NCI-H1105 (cell line): Measurements from ENCODE around the gene CHRNA4.

Source experiments
- DNase-seq: peaks from one replicate; lab custom pipeline; 2025; lab: John Stamatoyannopoulos, UW

Gene CHRNA4

DNA sequence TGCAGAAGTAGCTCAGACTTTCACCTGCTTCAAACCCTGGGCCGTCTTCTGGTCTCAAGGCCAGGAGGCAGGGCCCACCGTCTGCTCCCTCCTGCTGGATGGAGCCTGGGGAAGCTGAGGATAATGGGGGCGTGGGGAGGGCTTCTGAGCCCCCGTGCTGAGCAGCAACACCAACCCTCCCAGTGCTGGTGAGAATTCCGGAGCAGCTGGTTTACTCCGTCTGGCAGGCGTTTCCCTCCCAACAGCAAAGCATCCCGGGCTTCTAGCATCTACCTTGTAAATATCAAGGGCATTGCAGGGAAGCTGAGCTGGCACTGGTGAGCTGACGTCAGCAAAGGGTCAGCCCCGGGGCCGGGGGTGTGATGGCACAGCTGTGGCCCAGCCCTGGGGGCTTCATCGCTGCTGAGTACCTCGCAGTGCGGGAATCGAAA, 16.8 kb upstream of the CHRNA4 start:
- no peak for DNase-seq

DNA sequence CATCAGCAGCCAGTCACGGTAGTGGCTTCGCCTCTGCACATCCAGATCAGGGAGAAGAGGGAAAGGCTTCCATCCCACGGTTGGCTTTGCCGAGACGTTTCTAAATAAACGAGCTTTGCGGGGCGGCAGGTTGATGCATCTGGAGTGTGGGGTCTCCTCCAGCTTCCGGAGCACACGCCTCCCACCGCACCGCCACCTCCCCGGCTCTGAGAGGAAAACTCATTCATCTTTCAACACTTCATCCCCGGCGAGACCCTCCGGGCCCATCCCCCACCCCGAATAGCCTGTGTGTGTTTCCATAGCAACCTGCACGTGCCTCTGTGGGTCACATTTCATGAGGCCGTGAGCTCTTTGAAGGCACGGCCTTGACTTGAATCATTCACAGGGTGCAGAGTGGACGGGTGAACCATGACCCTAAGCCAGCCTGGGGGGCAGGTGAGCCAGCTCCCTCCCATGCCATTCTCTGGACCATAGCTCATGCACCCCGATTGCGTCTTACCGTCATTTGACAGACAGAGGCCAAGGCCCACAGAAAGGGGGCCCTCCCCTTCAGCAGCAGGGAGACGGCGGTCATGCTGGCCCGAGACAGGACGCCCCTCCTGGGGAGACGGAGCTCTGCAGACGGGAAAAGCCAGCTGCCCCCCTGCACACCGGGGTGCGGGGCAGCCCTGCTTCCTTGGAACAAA, 16.2 kb upstream of the CHRNA4 start:
- DNase-seq = peak; percentile 6

DNA sequence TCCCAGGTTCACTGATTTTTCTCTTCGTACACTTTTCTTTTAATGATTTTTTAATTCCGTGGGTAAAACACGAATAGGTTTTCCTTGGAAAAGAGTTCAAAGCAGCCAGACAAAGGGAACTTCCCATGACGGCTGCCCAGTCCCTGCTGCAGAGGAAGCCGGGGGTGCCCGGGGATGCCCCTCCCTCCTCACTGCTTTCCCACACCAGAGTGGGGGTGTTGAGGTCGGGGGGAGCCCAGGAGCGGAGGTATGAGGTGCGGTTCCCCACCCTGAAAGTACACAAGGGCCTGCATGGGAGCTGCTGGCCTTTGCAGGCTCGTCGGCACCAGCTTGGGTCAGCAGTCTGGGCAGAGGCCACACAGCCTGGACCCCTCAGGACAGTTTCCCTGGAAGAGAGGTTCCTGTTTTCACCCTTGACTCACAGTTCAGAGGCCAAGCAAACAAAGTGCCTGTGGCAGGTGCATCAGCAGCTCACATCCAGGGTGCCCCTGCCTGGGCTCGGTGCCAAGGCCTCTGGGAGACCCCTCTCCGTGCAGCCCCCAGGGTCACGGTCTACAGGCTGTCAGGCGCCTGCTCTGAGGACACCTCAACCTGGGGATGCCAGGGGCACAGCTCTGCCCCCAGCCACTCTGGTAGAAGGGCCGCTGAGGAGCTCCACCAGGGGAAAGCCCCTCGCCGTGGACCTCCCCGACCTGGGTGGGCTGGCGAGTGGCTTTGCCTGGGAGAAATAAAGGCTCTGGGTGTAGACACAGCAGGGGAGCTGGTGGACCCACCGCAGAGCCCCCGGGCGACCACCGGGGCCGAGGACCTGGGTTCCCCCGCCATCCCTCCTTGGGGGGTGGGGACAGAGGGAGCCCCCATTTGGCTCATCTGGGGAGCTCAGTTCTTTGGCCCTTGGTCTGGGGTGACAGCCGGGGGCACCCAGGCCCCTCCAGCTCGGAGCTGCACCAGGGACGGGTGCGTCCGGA, 15.4 kb upstream of the CHRNA4 start:
- DNase-seq = no peak

DNA sequence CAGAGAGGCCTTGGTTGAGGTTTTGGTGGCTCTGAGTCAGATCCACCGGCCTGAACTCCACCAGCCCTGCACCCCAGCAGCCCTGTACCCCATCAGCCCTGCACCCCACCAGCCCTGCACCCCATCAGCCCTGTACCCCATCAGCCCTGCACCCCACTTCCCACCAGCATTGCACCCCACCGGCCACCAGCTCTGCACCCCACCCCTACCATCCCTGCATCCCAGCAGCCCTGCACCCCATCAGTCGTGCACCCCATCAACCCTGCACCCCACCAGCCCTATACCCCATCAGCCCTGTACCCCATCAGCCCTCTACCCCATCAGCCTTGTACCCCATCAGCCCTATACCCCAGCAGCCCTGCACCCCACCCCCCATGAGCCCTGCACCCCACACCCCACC, 14.3 kb upstream of the CHRNA4 start:
- DNase-seq = no peak

DNA sequence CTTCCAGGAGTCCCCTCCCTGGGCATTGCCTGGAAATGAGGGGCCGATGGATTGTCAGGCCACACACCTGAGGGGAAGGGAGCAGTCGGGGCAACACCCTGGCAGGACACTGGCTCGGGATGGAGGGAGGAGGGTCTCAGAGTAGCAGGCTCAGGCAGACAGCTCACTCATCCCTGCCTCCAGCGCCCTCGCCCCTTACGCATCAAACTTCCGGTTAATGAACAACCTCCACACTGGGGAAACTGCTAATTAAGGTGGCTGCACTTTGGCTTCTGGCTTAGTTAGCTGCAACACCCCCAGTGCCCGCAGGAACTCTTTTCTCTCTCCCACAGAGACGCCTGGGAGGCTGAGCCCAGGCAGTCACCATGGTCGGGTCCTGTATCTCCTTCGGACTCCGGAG, 13.4 kb upstream of the CHRNA4 start:
- DNase-seq = no peak

DNA sequence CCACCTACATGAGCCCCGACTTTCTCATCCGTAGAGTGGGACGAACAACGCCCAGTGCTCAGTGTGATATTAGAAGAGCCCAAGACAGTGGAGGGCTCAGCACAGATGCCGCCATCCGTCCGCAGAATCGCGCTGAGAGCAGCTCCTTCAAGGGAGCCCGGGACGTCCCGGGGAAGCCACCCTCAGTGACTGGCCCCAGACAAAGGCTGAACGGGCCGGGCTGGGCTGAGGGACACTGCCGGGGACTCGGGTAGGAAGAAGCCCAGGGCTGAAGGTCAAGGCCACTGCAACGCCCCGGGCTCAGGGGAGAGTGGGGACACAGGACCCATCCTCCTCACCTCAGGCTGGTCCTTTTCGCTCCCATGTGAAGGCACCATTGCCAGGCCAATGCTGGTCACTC, 12.8 kb upstream of the CHRNA4 start:
- DNase-seq = no peak

DNA sequence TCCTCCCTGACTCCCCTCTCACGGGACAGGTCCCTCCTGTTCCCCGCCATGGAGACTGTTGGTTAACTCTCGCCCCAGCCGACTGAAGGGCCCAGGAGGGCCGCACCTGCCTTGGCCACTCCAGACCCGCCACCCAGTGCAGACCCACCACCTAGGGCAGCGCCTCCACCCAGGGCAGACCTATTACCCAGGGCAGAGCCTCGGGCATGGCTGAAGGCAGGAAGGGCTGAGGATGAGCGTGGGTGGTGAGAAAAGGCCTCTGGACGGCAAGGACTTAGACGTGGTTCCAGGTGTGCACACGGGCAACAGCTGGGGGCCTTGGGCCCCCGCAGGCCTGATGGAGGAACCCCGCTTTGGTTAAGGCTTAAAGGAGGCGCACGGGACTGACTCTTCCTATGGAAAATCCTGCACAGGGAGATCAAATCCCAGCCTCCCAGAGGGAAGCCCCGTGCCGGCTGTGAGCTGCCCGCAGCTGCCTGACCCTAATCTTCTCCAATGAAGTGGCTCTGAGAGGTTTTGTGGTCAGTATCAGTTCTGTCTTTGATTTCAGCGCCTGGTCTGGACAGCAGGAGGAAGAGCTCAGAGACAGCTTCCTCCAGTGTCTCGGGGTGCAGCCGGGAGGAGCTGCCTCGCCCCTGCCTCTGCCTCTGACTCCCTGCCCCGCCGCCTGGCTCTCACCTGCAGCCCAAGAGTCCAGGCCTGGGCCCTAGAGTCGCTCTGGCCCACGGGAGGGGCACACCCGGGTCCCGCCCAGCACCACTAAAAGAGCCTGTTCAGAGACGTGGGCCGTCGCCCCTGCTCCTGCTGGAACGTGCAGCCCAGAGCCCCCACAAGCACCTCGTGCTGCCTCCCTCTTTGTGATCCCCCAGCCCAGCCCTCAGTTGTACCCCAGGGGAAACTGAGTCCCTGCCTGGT, 12.1 kb upstream of the CHRNA4 start:
- DNase-seq = no peak

DNA sequence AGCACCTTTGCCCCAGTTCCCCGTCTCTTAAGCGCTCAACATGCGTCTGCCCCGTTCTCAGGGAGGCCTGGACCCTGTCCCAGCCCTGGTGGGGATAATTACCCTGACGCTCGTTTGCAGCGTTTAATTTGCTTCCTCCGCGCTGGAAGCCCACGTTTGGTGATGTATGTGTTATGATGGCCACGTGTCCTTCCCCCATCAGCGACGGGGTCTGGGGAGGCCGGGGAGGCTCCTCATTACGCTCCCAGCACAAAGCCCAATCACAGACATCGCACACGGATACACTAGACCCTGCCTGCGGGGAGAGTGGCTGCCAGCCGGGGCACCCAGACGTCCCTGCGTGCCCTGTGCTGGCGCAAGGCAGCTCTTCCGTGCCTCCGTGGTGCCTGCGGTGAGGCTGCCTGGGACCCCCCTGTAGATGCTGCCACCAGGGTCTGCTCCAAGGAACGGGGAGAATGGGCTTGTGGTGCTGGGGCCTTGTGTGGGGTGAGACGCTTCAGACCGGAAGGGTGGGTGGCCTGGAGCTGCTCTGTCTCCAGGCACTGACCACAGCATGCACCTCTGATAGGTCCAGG, 10.2 kb upstream of the CHRNA4 start:
- DNase-seq = no peak

DNA sequence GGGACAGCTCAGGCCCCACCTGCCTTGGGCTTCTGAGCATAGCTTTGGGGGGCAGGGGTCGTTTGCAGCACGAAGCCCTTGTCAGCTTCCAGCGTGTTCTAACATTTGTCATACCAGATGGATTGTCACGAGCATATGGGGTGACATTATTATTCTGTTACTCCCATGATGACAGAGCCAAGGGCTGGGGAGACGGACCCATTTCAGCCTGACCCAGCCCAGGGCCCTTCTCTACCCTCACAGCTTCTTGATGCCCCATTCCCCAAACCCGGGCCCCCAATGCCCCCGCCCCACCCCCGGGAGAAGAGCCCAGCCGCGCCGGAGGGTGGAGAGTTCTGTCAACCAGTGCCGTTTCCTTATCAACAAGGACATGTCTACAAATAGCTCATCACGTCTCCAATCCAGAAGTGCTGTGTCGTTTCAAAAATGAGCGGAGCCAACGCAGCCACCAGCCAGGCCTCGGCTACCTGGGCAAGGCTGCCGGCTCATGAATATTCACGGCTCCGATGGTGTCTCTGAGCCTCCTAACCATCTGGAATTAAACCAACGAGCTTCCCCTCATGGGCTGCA, 9.6 kb upstream of the CHRNA4 start:
- DNase-seq = no peak

DNA sequence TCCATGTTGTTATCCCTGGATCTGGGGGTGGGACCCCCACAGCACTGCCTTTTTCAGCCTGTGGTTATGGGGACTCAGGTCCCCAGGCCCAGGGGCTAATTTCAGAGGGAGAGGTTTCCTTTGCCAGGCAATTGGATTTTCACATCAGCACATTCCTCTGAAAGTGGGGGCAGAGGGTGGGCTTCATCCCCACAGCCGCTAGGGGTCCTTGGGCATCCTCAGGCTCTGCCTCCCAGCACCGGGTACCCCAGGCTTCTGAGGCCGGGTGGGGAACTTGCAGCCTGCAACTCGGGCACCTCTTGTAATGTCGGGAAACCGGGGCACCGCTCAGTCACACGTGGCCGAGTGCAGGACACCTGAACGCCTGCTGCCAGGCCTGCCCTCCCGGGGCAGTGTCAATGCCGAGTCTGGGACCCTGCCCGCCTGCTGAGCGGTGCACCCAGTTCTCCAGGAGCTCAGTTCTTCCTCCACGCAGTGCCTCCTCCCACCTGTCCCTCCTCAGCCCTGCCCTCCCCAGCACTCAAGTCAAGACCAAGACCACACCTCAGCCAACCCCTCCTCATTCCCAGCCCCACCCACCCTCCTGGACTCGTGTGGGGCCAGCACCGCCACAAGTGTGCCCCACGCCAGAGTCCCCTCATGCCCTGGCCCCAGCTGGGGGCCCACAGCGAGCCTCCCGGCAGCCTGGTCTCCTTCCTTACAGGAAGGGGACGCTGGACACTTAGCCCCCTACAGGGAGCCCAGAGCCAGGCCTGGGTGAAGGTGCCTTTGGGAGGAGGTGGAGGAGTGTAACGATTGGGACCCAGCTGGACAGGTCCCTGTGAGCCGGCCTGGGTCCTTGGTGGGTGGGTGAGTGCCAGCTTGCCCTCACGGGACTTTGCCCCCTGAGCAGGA, 8.8 kb upstream of the CHRNA4 start:
- no peak for DNase-seq

DNA sequence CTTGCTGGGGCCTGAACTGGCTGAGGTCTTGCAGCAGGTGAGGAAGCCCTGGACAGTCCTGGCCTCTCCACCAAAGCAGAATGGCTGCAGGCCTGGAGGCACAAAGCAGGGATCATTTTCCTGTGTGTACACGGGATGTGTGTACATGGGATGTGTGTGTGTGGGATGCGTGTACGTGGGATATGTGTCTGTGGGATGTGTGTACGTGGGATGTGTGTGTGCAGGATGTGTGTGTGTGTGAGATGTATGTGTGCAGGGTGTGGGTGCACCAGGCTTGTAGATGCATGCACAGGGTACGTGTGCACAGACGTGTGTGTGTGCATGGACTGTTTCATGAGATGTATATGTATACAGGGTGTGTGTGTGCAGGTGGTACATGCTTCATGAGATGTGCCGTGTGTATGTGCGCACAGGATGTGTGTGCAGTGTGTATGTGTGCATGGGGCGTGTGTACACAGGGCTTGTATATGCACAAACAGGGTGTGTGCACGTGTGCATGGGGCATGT, 7.9 kb upstream of the CHRNA4 start:
- no peak for DNase-seq

DNA sequence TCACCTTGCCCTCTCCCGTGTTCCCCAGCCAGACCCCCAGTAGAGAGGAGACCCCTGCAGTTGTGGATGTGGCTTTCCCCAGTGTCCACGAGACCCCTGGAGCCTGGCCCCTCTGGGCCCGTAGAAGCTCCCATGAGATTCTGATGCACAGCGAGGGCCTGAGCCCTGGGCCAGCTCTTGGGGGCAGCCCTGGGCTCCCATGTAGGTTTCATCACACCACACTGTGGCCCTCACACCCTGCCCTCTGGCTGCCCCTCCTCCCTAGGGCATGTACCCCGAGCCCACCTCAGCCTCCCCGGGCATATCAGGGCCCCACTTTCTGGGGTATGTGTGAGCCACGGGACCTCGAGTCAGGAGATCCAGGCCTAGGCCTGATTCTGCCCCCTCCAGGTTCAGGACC, 7.0 kb upstream of the CHRNA4 start:
- DNase-seq = no peak

DNA sequence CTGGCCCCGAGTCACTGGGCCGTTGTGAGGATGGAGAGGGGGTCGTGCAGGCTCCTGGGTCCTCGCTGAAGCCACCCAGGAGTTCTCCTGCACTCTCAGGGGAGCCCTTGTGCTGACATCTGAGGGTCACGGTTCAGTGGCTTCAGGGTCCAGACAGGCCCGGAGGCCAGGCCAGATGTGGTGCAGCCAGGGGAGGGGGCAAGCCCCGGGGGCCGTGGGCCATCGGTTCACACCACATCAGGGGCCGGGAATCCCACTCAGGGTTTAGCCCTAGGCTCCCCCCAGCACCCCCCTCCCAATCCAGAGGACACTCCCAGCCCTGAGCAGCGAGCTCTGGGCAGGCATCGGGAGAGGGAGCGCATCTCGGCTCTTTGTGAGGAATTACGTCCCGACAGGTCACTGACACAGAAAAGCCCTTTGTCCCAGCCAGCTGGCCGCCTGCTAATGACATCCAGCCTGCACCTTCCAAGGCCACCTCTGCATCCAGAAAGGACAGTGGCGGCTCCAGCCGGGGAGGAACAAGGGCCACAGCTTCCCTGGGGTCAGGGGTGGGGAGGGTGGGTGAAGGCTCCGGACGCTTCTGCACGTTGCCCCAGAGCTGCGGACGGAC, 6.4 kb upstream of the CHRNA4 start:
- no peak for DNase-seq

DNA sequence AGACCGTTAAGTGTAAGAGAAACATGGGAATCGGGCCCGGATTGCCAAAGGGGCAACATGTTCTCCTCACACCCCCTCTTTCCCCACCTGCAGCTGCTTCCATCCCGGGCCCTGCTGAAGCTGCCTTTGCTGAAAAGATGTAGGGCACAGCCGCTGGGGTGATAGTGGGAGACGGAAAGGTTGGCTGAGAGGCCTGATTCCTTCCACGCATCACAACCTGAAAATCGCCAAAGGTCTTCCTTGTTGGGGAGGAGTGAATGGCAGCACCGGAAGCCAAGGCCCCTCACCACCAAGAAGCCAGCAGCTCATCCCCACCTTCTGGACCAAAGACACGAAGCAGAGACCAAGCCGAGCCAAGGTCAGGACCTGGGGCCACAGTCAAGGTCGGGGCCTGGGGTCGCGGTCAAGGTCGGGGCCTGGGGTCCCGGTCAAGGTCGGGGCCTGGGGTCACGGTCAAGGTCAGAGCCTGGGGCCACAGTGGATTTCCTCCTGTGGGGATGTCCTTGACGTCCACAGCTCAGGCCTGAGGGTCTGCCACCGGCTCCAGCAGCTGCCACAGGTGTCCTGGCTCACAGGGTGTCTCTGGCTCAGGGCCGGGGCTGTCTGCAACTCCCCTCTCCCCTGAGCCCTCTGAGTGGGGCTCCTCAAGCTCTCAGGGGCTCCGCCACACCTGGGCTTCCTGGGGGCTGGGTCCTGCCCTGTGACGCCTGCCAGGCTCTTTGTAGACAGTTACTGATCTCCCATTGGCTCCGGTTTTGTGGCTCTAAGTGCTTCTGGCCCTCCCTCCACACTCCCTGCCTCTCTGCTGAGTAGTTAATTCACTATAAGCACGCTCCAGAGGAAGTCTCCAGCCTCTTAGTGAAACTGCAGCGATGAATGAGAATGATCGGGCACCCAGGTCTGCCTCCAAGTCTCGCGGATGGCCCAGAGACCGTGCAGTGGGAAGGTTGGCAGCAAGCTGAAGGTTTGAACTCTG, 5.5 kb upstream of the CHRNA4 start:
- peak; percentile 31 for DNase-seq

DNA sequence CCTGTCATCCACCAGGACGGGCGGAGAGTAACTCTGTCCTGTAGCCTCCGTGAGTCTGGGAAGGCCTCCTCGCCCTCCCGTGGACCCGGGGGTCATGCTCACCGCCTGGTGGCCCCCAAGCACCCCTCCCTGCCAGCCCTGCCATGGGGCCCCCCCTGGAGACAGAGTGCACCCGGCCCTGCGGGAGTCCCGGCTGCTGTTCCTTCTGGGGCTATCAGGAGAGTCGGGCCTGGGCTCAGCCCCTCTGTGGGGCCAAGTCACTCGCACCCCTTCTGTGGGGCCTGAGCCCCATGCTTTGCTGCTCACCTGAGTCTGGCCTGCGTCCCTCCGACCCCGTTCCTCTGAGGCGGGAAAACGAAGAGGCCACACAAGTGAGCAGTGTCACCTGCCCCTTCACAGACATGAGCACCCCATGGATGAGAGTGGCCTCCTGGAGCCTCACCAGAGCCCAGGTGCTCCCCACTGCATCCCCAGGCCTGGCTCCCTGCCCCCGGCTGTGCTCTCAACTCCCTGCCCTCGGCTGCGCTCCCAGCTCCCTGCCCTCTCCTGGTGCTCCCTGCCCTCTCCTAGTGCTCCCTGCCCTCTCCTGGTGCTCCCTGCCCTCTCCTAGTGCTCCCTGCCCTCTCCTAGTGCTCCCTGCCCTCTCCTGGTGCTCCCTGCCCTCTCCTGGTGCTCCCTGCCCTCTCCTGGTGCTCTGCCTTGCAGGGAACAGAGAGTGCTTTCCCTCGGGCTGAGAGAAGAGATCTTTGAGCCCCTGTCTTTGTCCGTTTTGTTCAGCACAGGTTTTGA, 4.6 kb upstream of the CHRNA4 start:
- DNase-seq = no peak

DNA sequence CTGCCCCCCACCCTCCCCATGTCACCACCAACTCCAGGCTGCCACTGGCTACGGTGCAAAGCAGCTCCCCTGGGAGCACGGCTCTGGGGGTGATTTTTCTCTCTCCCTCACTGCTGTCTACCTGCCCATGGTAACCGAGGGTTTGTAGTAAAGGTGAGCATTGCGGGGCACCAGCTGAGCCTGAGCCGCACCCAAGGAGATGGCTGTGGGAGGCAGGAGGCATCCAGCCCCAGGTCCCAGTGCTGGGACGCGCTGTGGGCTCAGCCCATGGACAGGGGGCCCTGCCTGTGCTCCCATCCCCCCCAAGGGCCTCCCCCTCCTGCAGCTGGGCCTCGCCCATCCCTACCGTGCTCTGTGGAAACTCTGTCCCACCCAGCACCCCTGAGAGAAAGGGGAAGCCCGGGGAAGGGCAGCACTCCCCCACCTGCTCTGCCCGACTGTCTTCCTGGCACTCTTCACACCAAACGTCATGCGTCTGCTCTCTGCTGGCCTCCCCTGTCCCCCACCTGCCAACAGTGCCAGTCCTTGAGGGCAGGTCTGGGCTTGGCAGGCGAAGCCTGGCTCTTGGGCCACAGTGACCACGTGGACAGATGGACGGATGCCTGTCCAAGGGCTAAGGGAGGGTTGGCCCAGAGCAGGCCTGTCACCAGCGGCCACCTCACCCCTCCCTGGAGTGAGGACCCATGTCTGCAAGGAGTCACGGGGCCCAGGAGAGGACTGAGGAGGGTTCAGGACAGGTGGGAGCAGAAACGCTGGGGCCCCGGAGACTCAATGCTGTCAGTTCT, 3.8 kb upstream of the CHRNA4 start:
- DNase-seq = no peak

DNA sequence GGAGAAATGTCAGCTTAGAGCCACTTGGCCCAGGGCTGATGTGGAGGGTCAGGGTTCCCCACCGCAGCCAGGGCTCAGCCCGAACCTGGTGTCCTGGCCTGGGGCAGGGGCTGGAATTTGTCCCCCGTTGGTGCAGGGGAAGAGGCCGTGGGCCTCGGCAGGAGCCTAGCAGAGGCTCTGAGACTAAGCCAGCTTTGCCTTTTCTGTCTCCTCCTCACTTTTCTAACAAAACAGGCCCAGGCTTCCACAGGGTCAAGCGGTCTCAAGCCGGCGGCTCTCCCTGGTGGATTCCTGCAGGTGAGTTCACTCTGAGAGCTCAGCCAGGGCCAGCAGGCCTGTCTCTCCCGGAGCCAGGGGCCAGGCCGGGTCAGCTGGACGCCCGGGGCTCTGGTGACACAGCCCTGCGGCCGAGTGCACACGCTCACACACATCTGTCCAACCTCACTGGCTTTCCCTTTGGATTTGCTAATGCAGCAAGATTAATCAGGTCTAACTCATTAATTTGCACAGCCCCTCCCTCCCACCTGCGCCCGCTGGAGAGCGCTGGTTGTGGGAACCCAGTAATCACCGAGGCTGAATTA, 2.9 kb upstream of the CHRNA4 start:
- DNase-seq = no peak
